ENCODE results near the gene WDR45B. TPM values are rescaled to one million over a fixed set of nuclear protein-coding genes. Genes with fewer than 3 reads are reported as not detected.

The WDR45B gene
- total RNA-seq, 1 experiment from 2014 or later, result 96.5 TPM

DNA sequence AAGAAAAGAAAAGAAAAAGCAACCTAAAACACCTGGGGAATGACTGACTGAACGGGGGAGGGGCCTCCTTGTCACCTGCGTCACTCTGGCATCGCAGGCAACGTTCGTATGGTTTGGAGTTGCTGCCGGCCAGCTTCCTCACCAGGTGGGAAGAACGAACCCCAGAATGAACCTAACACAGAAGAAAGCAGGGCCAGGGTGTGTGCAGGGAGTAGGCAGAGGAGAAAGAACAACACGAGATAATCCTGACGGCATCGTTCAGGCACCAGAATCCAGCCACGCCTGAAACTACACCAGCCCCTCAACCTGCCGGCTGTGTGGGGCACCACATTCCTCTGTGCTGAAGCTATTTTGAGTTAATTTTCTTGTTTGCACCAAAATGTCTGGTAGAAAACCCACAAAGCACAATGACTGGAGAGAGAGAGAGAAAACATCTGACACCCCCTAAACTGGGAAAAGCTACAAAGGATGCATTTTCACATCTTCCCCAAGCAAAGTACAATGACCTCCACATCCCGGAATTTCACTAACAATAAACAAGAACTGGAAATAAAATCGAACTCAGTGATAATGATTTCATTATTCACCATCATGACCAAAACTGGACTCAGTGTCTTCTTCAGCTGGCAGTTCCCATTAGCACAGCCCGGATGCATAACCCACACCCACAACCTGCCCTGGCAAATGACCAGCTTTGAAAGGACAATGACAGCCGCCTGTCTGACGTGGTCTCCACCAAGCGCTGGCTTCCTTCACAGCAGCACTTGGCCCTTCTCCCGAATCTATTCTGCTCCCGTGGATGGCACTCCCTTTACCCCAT is 26.6 kb upstream of the WDR45B start:
- H3K27ac Mint-ChIP-seq, result no peak overlapping the region; the same call in 1 of the 2 replicates
- CTCF ChIA-PET, result no interaction called here
- TF ChIP-seq ZNF317 (CRISPR knock-in tag; IDR thresholded peaks at IDR 0.05; ENCODE audit: borderline replicate concordance, low read depth) (no peak), CREM (CRISPR knock-in tag; IDR thresholded peaks at IDR 0.05) (no peak), SMAD4 (CRISPR knock-in tag; IDR thresholded peaks at IDR 0.05) (no peak), ZSCAN18 (CRISPR knock-in tag; IDR thresholded peaks at IDR 0.05) (no peak), HMGXB4 (CRISPR knock-in tag; IDR thresholded peaks at IDR 0.05) (no peak)
- TF ChIP-seq, protein P1, sequence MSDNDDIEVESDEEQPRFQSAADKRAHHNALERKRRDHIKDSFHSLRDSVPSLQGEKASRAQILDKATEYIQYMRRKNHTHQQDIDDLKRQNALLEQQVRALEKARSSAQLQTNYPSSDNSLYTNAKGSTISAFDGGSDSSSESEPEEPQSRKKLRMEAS (CRISPR knock-in tag; IDR thresholded peaks at IDR 0.05), result no peak
- TF ChIP-seq, protein P2, sequence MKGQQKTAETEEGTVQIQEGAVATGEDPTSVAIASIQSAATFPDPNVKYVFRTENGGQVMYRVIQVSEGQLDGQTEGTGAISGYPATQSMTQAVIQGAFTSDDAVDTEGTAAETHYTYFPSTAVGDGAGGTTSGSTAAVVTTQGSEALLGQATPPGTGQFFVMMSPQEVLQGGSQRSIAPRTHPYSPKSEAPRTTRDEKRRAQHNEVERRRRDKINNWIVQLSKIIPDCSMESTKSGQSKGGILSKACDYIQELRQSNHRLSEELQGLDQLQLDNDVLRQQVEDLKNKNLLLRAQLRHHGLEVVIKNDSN (CRISPR knock-in tag; IDR thresholded peaks at IDR 0.05), result no peak

GRCh38 chr17:82670661-82671450 is 22.6 kb upstream of the WDR45B start:
- ChIA-PET CTCF (interaction anchor here (0.7 to 1.5 kb wide), 2 partner anchors 9 to 101 kb away, joined by 3 read pairs; no protein-coding TSS in a partner anchor), POLR2A (no interaction called here)
- ATAC-seq (no peak), DNase-seq (ENCODE audit: low spot score) (no peak)
- Mint-ChIP-seq H3K36me3 (no peaks in the 10 kb centered on the region), H3K4me3 (no peak overlapping the region), H3K27ac (no peak overlapping the region), H3K4me1 (peaks cover 4% of the 10 kb centered on the region), H3K9me3 (peaks cover 14% of the 10 kb centered on the region), H3K27me3 (ENCODE audit: low read depth) (no peaks in the 10 kb centered on the region; the same call in 1 of the 2 replicates)
- TF ChIP-seq HMGXB4 (CRISPR knock-in tag; IDR thresholded peaks at IDR 0.05) (no peak), ZBTB43 (CRISPR knock-in tag; IDR thresholded peaks at IDR 0.05) (no peak), GRHL2 (CRISPR knock-in tag; IDR thresholded peaks at IDR 0.05; ENCODE audit: insufficient replicate concordance, severe bottlenecking) (no peak), CREM (CRISPR knock-in tag; IDR thresholded peaks at IDR 0.05) (no peak), SMAD3 (CRISPR knock-in tag; IDR thresholded peaks at IDR 0.05; ENCODE audit: borderline replicate concordance) (no peak), E2F1 (CRISPR knock-in tag; IDR thresholded peaks at IDR 0.05) (no peak), NFATC4 (CRISPR knock-in tag; IDR thresholded peaks at IDR 0.05) (no peak)
- TF ChIP-seq, protein P3, sequence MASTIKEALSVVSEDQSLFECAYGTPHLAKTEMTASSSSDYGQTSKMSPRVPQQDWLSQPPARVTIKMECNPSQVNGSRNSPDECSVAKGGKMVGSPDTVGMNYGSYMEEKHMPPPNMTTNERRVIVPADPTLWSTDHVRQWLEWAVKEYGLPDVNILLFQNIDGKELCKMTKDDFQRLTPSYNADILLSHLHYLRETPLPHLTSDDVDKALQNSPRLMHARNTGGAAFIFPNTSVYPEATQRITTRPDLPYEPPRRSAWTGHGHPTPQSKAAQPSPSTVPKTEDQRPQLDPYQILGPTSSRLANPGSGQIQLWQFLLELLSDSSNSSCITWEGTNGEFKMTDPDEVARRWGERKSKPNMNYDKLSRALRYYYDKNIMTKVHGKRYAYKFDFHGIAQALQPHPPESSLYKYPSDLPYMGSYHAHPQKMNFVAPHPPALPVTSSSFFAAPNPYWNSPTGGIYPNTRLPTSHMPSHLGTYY (CRISPR knock-in tag; IDR thresholded peaks at IDR 0.05), result no peak

More for the DNA sequence above, 26.6 kb upstream of the WDR45B start:
- Mint-ChIP-seq H3K4me3 (no peak overlapping the region), H3K9me3 (peaks cover 14% of the 10 kb centered on the region), H3K27me3 (ENCODE audit: low read depth) (no peaks in the 10 kb centered on the region; the same call in 1 of the 2 replicates), H3K4me1 (no peaks in the 10 kb centered on the region), H3K36me3 (no peaks in the 10 kb centered on the region)
- POLR2A ChIA-PET, result no interaction called here
- ATAC-seq, result no peak
- no peak for DNase-seq (ENCODE audit: low spot score)
